ENCODE measurements around the gene PLXND1.

GRCh38 chr3:129579991-129580390 lies 26.5 kb downstream of the PLXND1 start:
- no peak for TF ChIP-seq EZH2phosphoT487 (IDR thresholded peaks at IDR 0.05; ENCODE audit: low read depth)
- TF ChIP-seq CTCF (IDR thresholded peaks at IDR 0.05; ENCODE audit: low read depth, low read length) = no peak
